Activated T-helper 2 cell treated with anti-CD3 and anti-CD28 coated beads, Interferon-gamma antibody, Interleukin-2, Interleukin-4, amounts not matched to agents 10 μg/mL and 5 μg/mL and 100 μg/mL, durations not matched to agents 14 hours and 24 hours and 36 hours (primary cell): ENCODE data around the gene IFRD1. TPM values are rescaled to one million over a fixed set of nuclear protein-coding genes. Genes with fewer than 3 reads are reported as not detected.

Experiments
- DNase-seq: peaks from one replicate; pipeline ENCODE4 v3.0.0; 2021; ENCODE audit warnings: low spot score
- H3K27ac Mint-ChIP-seq: one replicate; pipeline ENCODE4 v1.8.0; 2021; ENCODE audit warnings: mixed read lengths
- H3K27me3 Mint-ChIP-seq: one replicate; pipeline ENCODE4 v1.8.0; 2021; ENCODE audit warnings: low read depth, mixed read lengths
- H3K36me3 Mint-ChIP-seq: one replicate; pipeline ENCODE4 v1.8.0; 2021; ENCODE audit warnings: low read depth, mixed read lengths
- H3K4me1 Mint-ChIP-seq: one replicate; pipeline ENCODE4 v1.8.0; 2021; ENCODE audit warnings: low read depth, mixed read lengths
- H3K4me3 Mint-ChIP-seq: one replicate; pipeline ENCODE4 v1.8.0; 2021; ENCODE audit warnings: low read depth, mild to moderate bottlenecking, moderate library complexity, mixed read lengths
- H3K9me3 Mint-ChIP-seq: one replicate; pipeline ENCODE4 v1.8.0; 2021; ENCODE audit warnings: mixed read lengths
- intact Hi-C: fragments of 100-400 bp; cut with micrococcal nuclease; formaldehyde crosslinking; loops from one replicate; pipeline ENCODE4 v1.15.1; 2023
- total RNA-seq: library from RNA; stranded (reverse); gene quantifications from 2 replicates; pipeline ENCODE4 v1.2.3, GENCODE V29; 2022

Gene IFRD1
- total RNA-seq, 1 donor from 2014 or later: 49.5 TPM

- peaks cover 8% of the 10 kb centered on the region for H3K4me1 Mint-ChIP-seq
- no peak for DNase-seq
- H3K4me3 Mint-ChIP-seq: no peak overlapping the region
- H3K27ac Mint-ChIP-seq: no peak overlapping the region
- peaks cover 17% of the 10 kb centered on the region for H3K36me3 Mint-ChIP-seq
- intact Hi-C loops: no loop called here
- H3K9me3 Mint-ChIP-seq: no peaks in the 10 kb centered on the region
- H3K27me3 Mint-ChIP-seq: no peaks in the 10 kb centered on the region
These were observed 31.0 kb downstream of the IFRD1 start for GRCh38 chr7:112481121-112481736.

DNA sequence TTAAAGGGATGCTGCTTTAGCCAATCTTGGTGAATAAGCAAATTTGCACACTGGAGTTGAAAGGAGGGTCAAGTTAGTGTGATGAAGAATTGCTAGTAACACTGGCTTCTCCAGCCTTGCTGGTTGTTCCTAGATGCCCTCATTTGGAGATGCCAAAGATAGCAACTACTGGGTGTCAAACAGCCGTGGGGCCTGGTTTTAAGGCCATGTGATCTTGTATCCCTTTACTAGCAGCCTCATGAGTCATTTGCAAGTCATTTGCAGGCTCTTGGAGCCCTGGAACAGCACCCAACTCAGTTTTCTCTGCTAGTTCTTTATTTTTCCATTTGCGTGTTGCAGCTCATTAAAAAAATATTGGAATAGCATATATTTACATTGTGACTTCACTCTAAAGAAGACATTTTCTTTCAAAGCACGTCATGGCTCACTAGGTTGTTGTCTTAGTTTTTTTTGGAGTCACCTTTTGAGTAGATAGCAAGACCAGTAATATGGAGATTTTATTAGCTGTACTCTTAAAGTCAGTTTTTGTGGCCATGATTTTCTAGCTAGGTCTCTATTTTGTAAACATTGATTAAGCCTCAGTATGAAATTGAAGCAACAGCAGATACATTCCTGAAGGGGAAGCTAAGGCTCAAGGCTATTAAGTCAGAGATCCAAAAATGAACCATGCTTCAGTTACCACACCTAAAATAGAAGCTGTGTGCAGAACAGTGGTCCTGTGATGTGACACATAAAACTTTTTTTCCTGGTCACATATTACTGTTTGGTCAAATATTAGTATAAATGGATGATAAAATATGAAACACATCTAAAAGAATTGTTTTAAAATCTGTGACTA, 31.8 kb downstream of the IFRD1 start:
- intact Hi-C loops: no loop called here
- H3K27me3 Mint-ChIP-seq: no peaks in the 10 kb centered on the region

DNA sequence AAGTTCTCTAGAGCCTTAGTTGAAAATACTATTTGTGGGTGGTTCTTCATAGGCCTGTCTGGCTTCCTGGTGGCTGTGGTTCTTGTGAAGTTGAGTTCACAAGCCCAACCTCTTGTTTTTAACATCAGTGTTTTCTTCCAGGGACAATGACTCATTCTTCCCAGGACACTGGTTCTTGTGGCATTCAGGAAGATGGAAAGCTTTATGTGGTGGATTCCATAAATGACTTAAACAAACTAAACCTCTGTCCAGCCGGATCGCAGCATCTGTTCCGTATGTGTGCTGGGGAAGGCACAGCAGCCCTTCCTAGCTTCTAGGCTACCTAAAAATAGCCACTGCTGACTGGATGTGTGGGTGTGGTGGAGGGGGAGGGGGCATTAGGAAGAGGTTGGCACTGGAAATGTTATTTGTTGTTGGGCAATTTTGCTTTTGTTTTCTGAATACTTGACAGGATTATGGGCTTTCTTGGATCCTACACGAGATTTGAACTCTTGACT, 34.5 kb downstream of the IFRD1 start:
- Mint-ChIP-seq H3K4me1 (peaks cover 8% of the 10 kb centered on the region), H3K27ac (no peak overlapping the region), H3K27me3 (no peaks in the 10 kb centered on the region), H3K9me3 (no peaks in the 10 kb centered on the region), H3K4me3 (no peak overlapping the region), H3K36me3 (no peaks in the 10 kb centered on the region)
- no peak for DNase-seq
- intact Hi-C loops: no loop called here

More for the DNA sequence above, 31.8 kb downstream of the IFRD1 start:
- no peaks in the 10 kb centered on the region for H3K9me3 Mint-ChIP-seq
- no peak overlapping the region for H3K4me3 Mint-ChIP-seq
- H3K36me3 Mint-ChIP-seq: peaks cover 14% of the 10 kb centered on the region
- peaks cover 8% of the 10 kb centered on the region for H3K4me1 Mint-ChIP-seq
- no peak for DNase-seq
- H3K27ac Mint-ChIP-seq: no peak overlapping the region

DNA sequence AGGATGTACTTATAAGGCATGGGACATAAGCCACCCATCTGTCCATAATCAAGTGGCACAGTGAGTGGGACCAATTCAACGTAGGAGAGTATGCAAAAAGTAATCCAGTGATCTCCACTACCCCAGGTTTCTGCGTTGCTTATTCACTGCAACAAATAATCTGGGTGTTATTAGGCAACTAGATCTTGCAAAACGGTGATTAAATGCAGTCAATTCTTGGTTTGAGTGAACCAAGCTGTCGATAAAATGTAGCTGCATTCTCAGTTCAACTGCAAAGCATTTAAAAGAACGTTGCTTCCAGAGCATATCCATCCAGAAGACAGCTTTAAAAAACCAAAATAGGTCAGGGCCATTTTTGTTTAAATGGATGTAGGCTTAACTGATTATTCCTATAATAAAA, 35.5 kb downstream of the IFRD1 start:
- no peak overlapping the region for H3K27ac Mint-ChIP-seq
- H3K4me1 Mint-ChIP-seq: peaks cover 8% of the 10 kb centered on the region
- intact Hi-C loops: no loop called here
- H3K9me3 Mint-ChIP-seq: no peaks in the 10 kb centered on the region
- no peak overlapping the region for H3K4me3 Mint-ChIP-seq
- no peaks in the 10 kb centered on the region for H3K27me3 Mint-ChIP-seq
- DNase-seq: no peak
- H3K36me3 Mint-ChIP-seq: no peaks in the 10 kb centered on the region

GRCh38 chr7:112487457-112488263, 37.4 kb downstream of the IFRD1 start:
- H3K4me3 Mint-ChIP-seq: no peak overlapping the region
- H3K36me3 Mint-ChIP-seq: no peaks in the 10 kb centered on the region
- peaks cover 8% of the 10 kb centered on the region for H3K4me1 Mint-ChIP-seq
- H3K27me3 Mint-ChIP-seq: no peaks in the 10 kb centered on the region
- no peak overlapping the region for H3K27ac Mint-ChIP-seq
- H3K9me3 Mint-ChIP-seq: no peaks in the 10 kb centered on the region
- intact Hi-C loops: no loop called here
- DNase-seq: no peak

GRCh38 chr7:112488264-112488552, 37.9 kb downstream of the IFRD1 start:
- intact Hi-C loops: no loop called here
- Mint-ChIP-seq H3K9me3 (no peaks in the 10 kb centered on the region), H3K4me1 (peaks cover 8% of the 10 kb centered on the region), H3K27ac (no peak overlapping the region), H3K36me3 (no peaks in the 10 kb centered on the region), H3K4me3 (no peak overlapping the region), H3K27me3 (no peaks in the 10 kb centered on the region)
- no peak for DNase-seq

DNA sequence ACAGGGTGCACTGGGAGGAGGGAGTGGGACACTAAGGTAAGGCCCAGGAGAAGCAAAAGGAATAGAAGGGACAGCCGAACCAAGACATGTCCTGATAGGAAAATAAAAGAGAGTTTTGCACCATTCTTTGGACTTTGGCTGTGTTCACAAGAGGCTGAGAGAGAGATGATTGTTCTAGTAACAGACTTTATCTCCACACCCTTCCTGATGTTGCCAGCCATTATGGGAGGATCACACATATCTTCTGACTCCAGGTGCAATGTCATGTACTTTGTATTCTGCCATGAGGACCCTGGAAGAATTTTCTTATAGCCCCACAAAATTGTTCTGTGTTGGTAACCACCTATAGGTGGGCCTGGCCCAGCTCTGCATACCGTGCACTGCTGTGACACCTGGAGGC, 41.9 kb downstream of the IFRD1 start:
- H3K4me3 Mint-ChIP-seq: no peak overlapping the region
- H3K27ac Mint-ChIP-seq: no peak overlapping the region
- no peak for DNase-seq
- peaks cover 19% of the 10 kb centered on the region for H3K27me3 Mint-ChIP-seq
- no peaks in the 10 kb centered on the region for H3K4me1 Mint-ChIP-seq
- no peaks in the 10 kb centered on the region for H3K36me3 Mint-ChIP-seq
- intact Hi-C loops: no loop called here
- H3K9me3 Mint-ChIP-seq: no peaks in the 10 kb centered on the region

- Mint-ChIP-seq H3K36me3 (no peaks in the 10 kb centered on the region), H3K4me3 (no peak overlapping the region), H3K4me1 (no peaks in the 10 kb centered on the region), H3K27me3 (peaks cover 28% of the 10 kb centered on the region), H3K9me3 (no peaks in the 10 kb centered on the region), H3K27ac (no peak overlapping the region)
- DNase-seq: no peak
- intact Hi-C loops: loop anchor here (5.0 kb wide), 1 partner anchor 742 kb away; no protein-coding TSS in a partner anchor
These were observed 44.4 kb downstream of the IFRD1 start for GRCh38 chr7:112494656-112495055.

- no peak for DNase-seq
- H3K27me3 Mint-ChIP-seq: peaks cover 31% of the 10 kb centered on the region
- intact Hi-C loops: loop anchor here (5.0 kb wide), 1 partner anchor 743 kb away; no protein-coding TSS in a partner anchor
These were observed 45.0 kb downstream of the IFRD1 start for GRCh38 chr7:112495156-112495788.

DNA sequence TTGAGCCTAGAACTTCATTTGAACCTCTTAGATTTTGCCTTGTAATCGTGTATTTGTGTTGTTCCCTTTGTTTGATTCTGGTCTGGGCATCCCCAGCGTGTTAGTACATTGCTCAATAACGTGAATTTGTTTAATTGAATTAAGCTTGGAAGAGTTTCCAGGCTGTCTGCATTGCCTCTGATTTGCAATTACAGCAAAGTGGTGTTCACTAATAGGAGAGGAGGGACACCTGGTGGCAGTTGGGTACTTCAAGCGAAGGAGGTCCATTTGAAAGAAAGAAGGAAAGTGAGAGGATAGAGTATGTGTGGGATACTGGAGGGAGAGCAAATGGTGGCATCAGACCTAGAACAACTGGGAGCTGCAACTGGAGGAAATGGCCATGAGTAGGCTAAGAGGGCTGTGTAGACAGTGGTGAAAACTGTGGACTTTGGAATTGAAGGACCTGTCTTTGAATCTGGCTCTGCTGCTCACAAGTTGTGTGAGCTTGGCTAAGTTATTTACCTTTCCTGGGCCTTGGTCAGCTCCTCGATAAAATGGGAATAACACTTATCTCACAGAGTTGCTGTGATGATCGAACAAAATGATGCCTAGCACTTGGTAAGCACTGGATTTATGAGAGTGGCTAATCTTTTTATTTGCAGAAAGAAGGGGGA, 45.7 kb downstream of the IFRD1 start:
- no peak for DNase-seq
- H3K4me3 Mint-ChIP-seq: no peak overlapping the region
- intact Hi-C loops: loop anchor here (5.0 kb wide), 1 partner anchor 744 kb away; no protein-coding TSS in a partner anchor
- H3K4me1 Mint-ChIP-seq: no peaks in the 10 kb centered on the region
- no peaks in the 10 kb centered on the region for H3K9me3 Mint-ChIP-seq
- peaks cover 31% of the 10 kb centered on the region for H3K27me3 Mint-ChIP-seq
- no peaks in the 10 kb centered on the region for H3K36me3 Mint-ChIP-seq
- no peak overlapping the region for H3K27ac Mint-ChIP-seq

More at GRCh38 chr7:112495156-112495788, 45.0 kb downstream of the IFRD1 start:
- Mint-ChIP-seq H3K27ac (no peak overlapping the region), H3K9me3 (no peaks in the 10 kb centered on the region), H3K4me3 (no peak overlapping the region), H3K4me1 (no peaks in the 10 kb centered on the region), H3K36me3 (no peaks in the 10 kb centered on the region)

GRCh38 chr7:112497481-112497880, 47.2 kb downstream of the IFRD1 start:
- intact Hi-C loops: loop anchor here (5.0 kb wide), 1 partner anchor 745 kb away; no protein-coding TSS in a partner anchor
- Mint-ChIP-seq H3K4me1 (no peaks in the 10 kb centered on the region), H3K36me3 (no peaks in the 10 kb centered on the region), H3K27me3 (peaks cover 35% of the 10 kb centered on the region), H3K9me3 (no peaks in the 10 kb centered on the region), H3K27ac (no peak overlapping the region), H3K4me3 (no peak overlapping the region)
- DNase-seq: no peak

DNA sequence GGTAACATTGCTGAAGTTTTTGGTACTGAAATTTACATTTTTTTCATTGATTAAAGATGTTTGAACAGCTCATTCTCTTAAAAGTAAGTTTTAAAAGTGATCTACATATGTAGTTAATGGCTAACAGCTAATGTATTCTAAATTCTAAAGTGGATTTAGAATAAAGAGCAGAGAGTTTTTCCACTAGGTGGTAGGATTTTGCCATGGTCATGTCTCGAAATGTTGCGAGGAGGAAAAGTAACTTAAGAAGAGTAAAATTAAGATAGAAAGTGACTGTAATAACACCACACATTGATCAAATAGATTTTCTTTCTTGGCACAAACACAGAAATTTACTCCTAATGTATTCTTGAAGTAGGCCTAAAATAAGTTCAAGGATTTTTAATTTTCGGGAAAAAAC, 50.4 kb downstream of the IFRD1 start:
- peaks cover 32% of the 10 kb centered on the region for H3K27me3 Mint-ChIP-seq
- H3K36me3 Mint-ChIP-seq: no peaks in the 10 kb centered on the region
- H3K4me1 Mint-ChIP-seq: no peaks in the 10 kb centered on the region
- intact Hi-C loops: no loop called here
- H3K27ac Mint-ChIP-seq: no peak overlapping the region
- no peak for DNase-seq
- no peak overlapping the region for H3K4me3 Mint-ChIP-seq
- no peaks in the 10 kb centered on the region for H3K9me3 Mint-ChIP-seq
